PFSK-1 (cell line): ENCODE data around the gene FERMT2.

ENCODE experiments used
- POLR2AphosphoS5 ChIP-seq: IDR thresholded peaks from 2 replicates; pipeline ENCODE4 v1.6.1; 2012; ENCODE audit warnings: low read depth, mild to moderate bottlenecking, control low read depth, low read length, moderate library complexity
- SIN3A ChIP-seq: IDR thresholded peaks from 2 replicates; pipeline ENCODE4 v1.6.1; 2012; ENCODE audit warnings: mild to moderate bottlenecking, low read length, moderate library complexity, borderline replicate concordance; ENCODE audit not compliant: insufficient read depth
- TAF1 ChIP-seq: IDR thresholded peaks from 2 replicates; pipeline ENCODE4 v1.6.1; 2012; ENCODE audit warnings: low read length, control low read depth, borderline replicate concordance; ENCODE audit not compliant: insufficient read depth
- TF ChIP-seq, protein P1 (sequence below), 2 experiments: IDR thresholded peaks; 2 replicates each; pipeline versions ENCODE4 v1.6.1 to v1.8.0; 2011 to 2012; ENCODE audit warnings: low read depth in 2 of 2, low read length in 2 of 2, control low read depth in 1 of 2, inconsistent platforms in 1 of 2, mild to moderate bottlenecking in 1 of 2, moderate library complexity in 1 of 2; ENCODE audit not compliant: insufficient read depth in 1 of 2

DNA sequence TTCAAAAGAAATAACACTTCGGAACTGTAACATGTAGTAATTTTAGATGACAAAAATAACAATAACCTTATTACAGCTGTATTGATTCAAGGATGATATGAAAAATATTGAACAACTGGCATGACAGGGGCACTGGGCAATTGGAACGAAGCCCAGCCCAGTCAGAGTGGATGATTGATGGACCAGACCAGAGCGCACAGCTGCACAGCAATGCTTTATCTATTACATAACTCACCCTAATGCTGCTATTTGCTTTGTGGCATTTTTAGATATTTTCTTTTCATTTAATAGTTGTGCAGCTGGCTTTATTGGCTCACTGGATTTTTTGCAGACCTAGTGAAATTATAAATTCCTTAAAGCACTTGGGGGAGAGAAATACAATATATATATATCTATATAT is 26.9 kb upstream of the FERMT2 start:
- TF ChIP-seq TAF1: no peak
- TF ChIP-seq SIN3A: no peak
- TF ChIP-seq POLR2AphosphoS5: no peak
- TF ChIP-seq, protein P1, sequence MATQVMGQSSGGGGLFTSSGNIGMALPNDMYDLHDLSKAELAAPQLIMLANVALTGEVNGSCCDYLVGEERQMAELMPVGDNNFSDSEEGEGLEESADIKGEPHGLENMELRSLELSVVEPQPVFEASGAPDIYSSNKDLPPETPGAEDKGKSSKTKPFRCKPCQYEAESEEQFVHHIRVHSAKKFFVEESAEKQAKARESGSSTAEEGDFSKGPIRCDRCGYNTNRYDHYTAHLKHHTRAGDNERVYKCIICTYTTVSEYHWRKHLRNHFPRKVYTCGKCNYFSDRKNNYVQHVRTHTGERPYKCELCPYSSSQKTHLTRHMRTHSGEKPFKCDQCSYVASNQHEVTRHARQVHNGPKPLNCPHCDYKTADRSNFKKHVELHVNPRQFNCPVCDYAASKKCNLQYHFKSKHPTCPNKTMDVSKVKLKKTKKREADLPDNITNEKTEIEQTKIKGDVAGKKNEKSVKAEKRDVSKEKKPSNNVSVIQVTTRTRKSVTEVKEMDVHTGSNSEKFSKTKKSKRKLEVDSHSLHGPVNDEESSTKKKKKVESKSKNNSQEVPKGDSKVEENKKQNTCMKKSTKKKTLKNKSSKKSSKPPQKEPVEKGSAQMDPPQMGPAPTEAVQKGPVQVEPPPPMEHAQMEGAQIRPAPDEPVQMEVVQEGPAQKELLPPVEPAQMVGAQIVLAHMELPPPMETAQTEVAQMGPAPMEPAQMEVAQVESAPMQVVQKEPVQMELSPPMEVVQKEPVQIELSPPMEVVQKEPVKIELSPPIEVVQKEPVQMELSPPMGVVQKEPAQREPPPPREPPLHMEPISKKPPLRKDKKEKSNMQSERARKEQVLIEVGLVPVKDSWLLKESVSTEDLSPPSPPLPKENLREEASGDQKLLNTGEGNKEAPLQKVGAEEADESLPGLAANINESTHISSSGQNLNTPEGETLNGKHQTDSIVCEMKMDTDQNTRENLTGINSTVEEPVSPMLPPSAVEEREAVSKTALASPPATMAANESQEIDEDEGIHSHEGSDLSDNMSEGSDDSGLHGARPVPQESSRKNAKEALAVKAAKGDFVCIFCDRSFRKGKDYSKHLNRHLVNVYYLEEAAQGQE (IDR thresholded peaks at IDR 0.05; ENCODE audit: insufficient read depth in 1 of 2, low read depth in 2 of 2, low read length in 2 of 2): no peak
